HG03159 (cell line): ENCODE measurements around the gene UPF3B.
A peak's percentile ranks its signal among the peaks of the same experiment; 100 is the strongest.
"Not testable (repeated sequence)": the region's sequence is repeated elsewhere in the genome, so short reads cannot be mapped to it uniquely, and the experiment has no call there.

Experiments
- ATAC-seq: cut with Tn5 transposase; IDR thresholded peaks from one replicate; pipeline ENCODE4 v1.9.1; 2021; ENCODE audit warnings: mild to moderate bottlenecking, moderate library complexity; ENCODE audit not compliant: unreplicated experiment

UPF3B gene

GRCh38 chrX:119852382-119853353, at the start of gene UPF3B:
Gene UPF3B (minus strand): TSS chrX:119852963. CDS start chrX:119852928, 35 bp downstream.
- peak; percentile 98 for ATAC-seq

GRCh38 chrX:119900976-119901375, 48.2 kb upstream of the UPF3B start:
- ATAC-seq = no peak

GRCh38 chrX:119899125-119899524, 46.4 kb upstream of the UPF3B start:
- no peak for ATAC-seq

DNA sequence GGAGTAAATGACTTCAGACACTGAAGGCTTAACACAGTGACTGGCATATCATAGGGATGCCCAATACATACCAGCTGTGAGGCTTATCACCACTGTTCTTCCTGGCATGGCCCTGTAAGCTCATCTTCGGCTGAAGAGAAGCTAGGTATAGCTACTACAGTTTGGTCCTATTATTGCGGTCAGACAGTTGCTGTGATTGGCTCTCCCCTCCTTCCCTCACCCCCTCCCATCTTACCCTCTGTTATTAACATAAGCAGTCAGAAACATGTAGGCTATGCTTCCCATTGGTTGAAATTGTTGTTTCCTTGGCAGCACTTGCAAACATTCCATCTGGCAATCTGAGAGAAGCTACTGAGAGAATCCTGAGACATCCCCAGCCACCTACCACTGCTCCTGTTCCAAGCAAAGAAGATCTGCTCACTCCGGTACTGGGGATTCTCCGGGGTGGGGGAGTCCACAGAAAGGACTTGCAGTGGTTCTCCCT, 43.1 kb upstream of the UPF3B start, which contains the start of gene AKAP14:
Gene AKAP14 (plus strand): TSS at position 51 of the 484 bp plus-strand sequence. CDS start 7,331 bp downstream, outside the sequence.
- no peak for ATAC-seq

DNA sequence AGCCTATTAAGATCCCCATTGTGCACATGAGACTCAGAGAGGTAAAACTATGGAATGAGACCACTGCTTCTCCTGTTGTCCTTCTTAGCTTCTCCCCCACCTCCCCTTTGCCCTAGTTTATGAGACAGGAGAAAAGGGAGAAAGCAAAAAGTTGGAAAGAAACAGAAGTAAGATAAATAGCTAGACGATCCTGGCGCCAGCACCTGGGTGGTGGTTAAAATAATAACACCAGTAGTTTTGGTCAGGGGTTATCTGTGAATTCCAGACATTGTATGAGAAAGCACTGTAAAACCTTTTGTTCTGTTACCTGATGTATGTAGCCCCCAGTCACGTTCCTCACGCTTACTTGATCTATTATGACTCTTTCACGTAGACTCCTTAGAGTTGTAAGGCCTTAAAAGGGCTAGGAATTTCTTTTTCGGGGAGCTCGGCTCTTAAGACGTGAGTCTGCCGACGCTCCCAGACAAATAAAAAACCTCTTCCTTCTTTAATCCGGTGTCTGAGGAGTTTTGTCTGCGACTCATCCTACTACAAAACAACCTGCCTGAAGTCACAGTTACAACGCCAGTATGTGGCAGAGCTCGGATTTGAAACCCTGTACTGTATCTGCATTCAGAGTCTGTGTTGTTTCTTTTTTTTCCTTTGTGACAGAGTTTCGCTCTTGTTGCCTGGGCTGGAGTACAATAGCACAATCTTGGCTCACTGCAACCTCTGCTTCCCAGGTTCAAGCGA, 39.4 kb upstream of the UPF3B start:
- ATAC-seq = not testable (repeated sequence)

DNA sequence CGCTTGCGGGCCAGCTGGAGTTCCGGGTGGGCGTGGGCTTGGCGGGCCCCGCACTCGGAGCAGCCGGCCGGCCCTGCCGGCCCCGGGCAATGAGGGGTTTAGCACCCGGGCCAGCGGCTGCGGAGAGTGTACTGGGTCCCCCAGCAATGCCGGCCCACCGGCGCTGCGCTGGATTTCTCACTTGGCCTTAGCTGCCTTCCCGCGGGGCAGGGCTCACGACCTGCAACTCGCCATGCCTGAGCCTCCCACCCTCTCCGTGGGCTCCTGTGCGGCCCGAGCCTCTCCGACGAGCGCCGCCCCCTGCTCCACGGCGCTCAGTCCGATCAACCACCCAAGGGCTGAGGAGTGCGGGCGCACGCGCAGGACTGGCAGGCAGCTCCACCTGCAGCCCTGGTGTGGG, 37.9 kb upstream of the UPF3B start:
- not testable (repeated sequence) for ATAC-seq

GRCh38 chrX:119887721-119888425, 35.1 kb upstream of the UPF3B start:
- peak; percentile 78 for ATAC-seq

- no peak for ATAC-seq
These were observed 33.0 kb upstream of the UPF3B start for GRCh38 chrX:119885554-119886428.

GRCh38 chrX:119880552-119881437, 28.0 kb upstream of the UPF3B start:
- ATAC-seq = peak; percentile 83

DNA sequence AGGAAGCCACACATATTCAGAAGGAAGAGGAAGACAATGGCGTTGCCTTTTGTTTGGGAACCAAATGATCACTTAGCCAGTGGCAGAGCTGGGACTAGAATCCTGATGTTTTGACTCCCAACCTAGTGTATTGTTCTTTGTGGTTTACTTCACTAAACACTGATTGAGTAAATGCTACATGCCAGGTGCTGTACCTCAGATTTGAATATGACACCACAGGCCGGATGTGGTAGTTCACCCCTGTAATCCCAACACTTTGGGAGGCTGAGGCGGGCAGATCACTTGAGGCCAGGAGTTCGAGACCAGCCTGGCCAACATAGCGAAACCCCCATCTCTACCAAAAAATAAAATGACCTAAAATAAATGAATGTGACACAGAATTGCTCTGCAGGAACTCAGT, 27.3 kb upstream of the UPF3B start:
- ATAC-seq = no peak

DNA sequence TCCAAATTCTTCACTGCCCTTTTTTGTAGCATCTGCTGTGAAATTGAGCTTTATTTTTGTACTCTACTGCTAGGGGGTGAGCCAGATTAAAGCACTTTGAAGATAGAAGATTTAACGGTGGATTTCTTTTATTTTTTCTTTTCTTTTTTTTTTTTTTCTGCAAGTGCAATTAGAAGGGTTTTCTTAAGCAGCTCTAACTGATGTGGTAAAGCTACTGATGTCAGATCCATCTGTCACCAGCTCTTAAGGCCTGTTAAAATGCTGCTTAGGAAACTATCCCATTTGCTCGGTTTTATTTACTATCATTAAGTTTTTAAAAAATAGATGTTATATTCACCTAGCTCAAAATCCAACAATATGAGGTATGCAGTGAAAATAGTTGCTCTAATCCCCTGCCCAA, 26.0 kb upstream of the UPF3B start:
- ATAC-seq = no peak

DNA sequence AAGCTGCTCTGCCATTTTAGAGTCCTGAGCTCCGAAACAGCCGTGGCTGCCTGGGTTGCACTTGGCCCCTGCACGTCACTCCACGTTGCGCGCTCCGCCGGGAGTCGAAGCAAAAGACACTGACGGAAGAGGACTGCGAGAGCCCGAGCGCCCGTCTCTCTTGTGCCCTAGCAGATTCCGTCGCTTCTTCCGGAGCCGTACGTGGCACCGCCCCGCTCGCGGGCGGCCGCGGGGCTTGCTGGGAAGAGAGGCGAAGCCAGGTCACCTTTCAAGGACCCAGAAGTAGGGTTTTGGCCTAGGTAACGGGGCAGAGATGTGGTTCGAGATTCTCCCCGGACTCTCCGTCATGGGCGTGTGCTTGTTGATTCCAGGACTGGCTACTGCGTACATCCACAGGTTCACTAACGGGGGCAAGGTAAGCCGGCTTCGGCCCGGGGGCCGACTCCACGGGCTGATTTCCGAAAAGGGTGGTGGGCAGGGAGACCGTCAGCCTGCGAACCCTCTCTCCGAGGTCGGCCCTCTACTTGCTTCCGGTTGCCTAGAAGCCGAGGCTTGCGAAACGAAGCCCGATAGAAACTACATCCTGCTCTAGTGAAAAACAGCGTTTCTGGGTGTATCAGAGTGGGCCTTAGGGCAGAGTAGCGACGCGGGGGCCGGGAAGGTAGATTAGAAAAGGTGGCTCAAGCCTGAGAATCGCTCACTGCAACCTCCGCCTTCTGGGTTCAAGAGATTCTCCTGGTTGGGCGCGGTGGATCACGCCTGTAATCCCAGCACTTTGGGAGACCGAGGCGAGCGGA, 19.0 kb upstream of the UPF3B start, which contains the start of the genes NDUFA1 and RNF113A:
Gene NDUFA1 (plus strand): TSS at position 234 of the 797 bp plus-strand sequence. CDS start 80 bp downstream, at position 314.
Gene RNF113A (minus strand): TSS at position 135 of the 797 bp plus-strand sequence. CDS start 120 bp downstream, at position 15.
- peak; percentile 86 for ATAC-seq

GRCh38 chrX:119871245-119871598, 18.5 kb upstream of the UPF3B start:
- peak; percentile 37 for ATAC-seq

DNA sequence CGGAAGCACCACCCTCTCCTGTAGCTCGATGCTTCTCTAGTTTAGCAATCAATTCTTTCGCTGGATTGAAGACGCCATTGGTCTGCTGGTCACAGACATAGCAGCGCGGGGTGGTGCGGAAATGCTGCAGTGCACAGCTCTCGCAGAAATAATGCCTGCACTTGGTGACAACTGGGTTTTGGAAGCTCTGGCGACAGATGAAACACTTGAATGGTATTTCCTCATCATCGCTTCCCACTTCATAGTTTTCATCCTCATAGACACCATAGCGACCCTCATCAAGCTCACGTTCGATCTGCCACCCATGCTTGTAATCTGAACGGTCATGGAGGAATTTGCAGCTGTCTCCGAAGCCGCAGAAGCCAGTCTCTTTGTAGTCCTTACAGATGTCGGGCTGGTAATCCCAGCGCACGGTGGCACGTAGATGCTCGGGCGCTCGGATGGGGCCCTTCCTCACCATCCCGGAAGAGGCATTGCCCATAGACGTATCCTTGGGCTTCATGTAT, 17.9 kb upstream of the UPF3B start:
- ATAC-seq = peak; percentile 13

- ATAC-seq = no peak
These were observed 681 bp upstream of the UPF3B start for GRCh38 chrX:119853444-119853843.

DNA sequence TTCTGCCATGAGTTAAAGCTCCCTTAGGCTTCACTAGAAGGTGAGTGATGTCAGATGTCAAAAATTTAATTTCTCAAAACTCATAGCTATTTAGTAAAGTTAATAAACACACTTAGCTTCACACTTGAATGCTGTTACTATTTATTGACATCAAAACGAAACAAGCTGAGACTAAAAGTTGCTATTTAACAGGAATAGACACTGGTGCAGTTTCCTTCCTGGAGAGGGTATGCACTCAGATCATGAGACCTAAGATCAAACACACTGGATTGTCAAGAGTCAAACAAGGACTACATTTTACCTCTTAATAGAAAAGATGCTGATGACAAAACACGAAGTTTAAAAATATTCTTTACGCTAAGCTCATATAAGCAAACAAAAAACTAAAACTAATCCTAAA, 18.9 kb downstream of the UPF3B start:
- no peak for ATAC-seq

DNA sequence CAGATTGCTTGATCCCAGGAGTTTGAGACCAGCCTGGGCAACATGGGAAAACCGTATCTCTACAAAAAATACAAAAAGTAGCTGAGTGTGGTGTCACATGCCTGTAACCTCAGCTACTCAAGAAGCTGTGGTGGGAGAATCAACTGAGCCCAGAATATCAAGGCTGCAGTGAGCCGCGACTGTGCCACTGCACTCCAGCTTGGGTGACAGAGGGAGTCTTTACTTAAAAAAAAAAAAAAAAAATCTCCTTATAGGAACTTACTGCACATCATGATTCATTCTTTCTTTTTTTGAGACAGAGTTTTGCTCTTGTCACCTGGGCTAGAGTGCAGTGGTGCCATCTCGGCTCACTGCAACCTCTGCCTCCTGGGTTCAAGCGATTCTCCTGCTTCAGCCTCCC, 24.3 kb downstream of the UPF3B start:
- no peak for ATAC-seq
